Stimulated activated CD4-positive, alpha-beta T cell treated with anti-CD3 and anti-CD28 coated beads, Interleukin-2, amount 100 ng/mL, for 24 hours (primary cell): ENCODE results near the gene PTPRCAP.

Experiments used
- DNase-seq, 2 donors: peaks; one replicate each; pipeline ENCODE4 v3.0.0-alpha.2; 2020

The PTPRCAP gene

DNA sequence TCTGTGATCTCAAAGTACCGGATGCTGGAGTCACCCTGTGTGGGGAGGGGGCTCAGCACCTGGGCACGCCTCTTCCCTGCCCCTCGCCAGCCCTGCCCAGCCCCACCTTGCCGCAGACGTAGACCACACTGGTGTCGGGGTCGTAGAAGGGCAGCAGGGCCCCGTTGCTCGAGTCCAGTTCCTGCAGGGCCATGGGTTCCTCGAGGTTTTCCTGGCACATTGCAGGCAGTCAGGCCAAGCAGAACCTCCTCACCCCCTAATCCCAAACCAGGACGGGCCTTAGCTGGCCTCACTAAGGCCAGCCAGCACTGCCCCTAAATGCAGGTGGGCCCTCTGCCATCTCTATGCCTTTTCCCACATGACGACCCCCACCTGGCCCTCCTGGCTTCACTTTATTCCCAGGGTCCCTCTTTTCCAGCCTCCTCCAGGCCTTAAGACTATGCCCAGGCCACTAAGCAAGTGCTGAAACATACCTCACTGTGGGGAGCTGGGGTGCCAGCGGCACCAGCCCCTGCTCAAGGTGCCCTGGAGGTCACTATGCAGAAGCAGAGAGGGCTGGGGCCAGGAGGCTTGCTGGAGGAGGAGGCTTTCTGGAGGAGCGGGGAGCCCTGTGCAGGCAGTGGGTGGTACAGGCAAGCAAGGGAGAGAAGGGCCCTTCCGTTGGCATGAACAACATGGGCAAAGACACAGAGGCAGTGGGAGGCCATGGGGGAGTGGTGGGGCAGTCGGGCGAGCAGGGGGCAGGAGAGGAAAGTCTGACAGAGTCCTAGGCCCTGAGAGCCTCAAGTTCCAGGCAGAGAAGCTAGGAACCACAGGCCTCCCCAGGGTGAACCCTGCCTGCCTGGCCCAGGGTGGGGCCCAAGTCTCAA lies 3.0 kb upstream of the PTPRCAP start:
- DNase-seq, result peak in 1 of 2 donors; percentile 51

GRCh38 chr11:67439321-67440228 lies 2.1 kb upstream of the PTPRCAP start:
- DNase-seq, result peak; percentile 50 to 63

GRCh38 chr11:67438158-67438902 lies 848 bp upstream of the PTPRCAP start:
- peak; percentile 79 to 88 for DNase-seq

DNA sequence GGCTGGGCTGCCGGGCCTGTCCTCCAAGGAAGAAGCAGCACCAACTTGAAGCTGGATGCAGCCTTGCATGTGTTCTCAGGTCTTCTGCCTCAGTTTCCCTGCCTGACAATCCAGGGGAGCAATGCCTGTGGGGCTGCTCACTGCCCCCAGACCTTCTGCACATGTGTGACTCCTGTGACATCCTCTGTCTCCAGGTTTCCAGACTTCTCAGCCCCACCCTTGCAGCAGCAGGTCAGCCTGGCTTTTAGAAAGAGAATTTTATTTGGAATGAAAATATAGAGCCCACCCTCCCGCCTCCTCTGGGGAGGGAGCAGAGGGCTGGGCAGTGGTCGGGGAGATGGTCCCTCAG lies 301 bp upstream of the PTPRCAP start:
- no peak for DNase-seq

- peak; percentile 78 to 86 for DNase-seq
These were observed 912 bp downstream of the PTPRCAP start for GRCh38 chr11:67436459-67437081.

- DNase-seq, result no peak
These were observed 1.6 kb downstream of the PTPRCAP start for GRCh38 chr11:67435727-67436458.

GRCh38 chr11:67435031-67435726 lies 2.3 kb downstream of the PTPRCAP start:
- peak; percentile 46 to 60 for DNase-seq

- peak in 1 of 2 donors; percentile 56 for DNase-seq
These were observed 3.0 kb downstream of the PTPRCAP start for GRCh38 chr11:67434395-67434881.

DNA sequence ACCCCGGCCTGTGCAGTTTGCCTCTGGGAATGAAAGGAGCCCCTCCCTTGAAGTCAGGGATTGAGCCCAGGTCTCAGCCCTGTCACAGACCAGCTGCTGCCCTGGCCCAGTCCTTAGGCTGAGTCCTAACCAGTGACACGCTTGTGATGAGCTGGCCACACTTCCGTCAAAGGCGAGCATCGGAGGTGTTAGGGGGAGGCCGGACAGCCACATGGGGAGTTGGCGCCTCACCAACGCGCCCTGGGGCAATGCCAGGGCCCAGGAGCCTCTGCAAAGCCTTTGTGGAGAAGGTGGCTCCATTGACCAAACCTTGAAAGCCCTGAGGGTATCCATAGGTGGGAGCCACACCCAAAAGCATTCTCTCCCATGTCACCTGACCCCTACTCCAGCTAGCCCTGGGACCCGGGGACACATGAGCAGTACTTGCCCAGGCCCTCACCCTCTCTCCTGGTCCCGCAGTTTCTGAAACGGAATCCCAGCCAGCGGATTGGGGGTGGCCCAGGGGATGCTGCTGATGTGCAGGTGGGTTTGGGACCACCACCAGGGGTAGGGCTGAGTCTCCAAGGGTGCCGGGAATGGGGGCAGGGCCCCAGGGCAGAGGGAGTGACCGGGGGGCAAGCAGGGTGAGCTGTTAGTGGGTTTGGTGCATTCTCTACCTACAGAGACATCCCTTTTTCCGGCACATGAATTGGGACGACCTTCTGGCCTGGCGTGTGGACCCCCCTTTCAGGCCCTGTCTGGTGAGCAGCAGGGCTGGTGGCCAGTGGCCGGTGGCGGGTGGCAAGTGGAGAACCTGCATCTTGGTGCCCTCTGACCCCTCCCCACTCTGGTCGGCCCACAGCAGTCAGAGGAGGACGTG lies 3.7 kb downstream of the PTPRCAP start:
- peak in 1 of 2 donors; percentile 36 for DNase-seq

DNA sequence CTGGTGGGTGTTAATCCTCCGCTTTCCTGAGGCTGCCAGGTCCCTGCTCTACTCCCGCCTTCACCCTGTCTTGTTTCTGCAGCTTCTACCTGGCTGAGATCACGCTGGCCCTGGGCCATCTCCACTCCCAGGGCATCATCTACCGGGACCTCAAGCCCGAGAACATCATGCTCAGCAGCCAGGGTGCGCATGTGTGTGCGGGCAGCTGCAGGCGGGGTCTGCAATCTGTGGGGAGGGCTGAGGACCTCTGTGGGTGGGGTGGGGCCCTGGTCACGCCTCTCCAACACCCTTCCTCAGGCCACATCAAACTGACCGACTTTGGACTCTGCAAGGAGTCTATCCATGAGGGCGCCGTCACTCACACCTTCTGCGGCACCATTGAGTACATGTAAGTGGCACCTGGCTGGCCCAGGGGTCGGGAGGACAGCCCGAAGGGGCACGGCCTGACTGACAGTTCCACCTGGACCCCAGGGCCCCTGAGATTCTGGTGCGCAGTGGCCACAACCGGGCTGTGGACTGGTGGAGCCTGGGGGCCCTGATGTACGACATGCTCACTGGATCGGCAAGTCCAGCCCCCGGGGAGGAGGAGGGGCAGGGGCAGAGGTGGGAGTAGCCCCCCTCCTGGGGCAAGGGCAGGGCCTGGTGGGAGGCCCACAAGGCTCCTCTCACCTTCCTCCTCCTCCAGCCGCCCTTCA lies 4.7 kb downstream of the PTPRCAP start:
- DNase-seq, result peak in 1 of 2 donors; percentile 11

DNA sequence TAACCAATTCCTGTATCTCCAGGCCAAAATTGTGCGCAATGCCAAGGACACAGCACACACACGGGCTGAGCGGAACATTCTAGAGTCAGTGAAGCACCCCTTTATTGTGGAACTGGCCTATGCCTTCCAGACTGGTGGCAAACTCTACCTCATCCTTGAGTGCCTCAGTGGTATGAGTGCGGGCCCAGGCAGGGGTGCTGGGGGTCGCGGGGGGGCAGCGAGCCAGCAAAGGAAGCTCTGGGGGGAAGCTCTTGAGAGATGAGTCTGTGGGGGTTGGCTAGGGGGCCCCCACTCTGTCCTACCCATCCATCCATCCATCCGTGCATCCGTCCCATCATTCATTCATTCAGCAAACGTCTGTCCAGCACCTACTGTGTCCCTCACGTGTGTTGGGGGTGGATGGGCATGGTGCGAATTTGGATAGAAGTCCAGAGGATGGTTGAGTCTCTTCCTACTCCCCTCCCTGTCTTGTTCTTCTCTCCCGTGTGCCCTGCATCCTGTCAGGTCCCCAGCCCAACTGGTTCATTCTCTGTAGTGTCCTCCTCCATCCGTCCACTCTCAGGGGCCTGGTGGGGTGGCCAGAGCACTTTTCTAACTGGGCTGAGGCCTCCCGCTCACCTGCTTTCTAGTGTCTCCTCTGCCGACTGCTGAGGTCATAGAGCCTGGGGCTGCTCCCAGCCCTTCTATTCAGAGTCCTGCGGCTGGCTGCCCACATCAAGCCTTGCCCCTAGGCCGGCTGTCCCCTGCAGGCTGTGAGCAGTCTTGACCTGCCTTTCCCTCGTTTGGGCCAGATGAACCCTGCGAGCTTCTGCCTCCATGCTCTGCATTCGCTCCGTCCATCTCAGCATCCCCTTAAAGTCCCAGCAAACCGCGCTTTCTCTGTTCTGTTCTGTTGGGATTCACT lies 5.9 kb downstream of the PTPRCAP start:
- no peak for DNase-seq

- DNase-seq, result no peak
These were observed 7.8 kb downstream of the PTPRCAP start for GRCh38 chr11:67429722-67430121.

GRCh38 chr11:67429038-67429668 lies 8.3 kb downstream of the PTPRCAP start:
- DNase-seq, result no peak

GRCh38 chr11:67428052-67429001 lies 9.2 kb downstream of the PTPRCAP start, which contains the start of gene RPS6KB2:
Gene RPS6KB2, plus strand, starts transcription at chr11:67428494. Its CDS starts 52 bp downstream, at chr11:67428546.
- DNase-seq, result peak; percentile 100

- DNase-seq, result peak in 1 of 2 donors; percentile 20
These were observed 10.1 kb downstream of the PTPRCAP start for GRCh38 chr11:67427364-67427859.
